Breast epithelium (tissue), 4 donors: ENCODE results near the gene TALDO1. TPM values are rescaled to one million over a fixed set of nuclear protein-coding genes. Genes with fewer than 3 reads are reported as not detected.

Experiments
- DNase-seq, 2 donors: peaks; one replicate each; pipeline ENCODE4 v3.0.0-alpha.2; 2019; ENCODE audit warnings: low spot score in 2 of 2
- H3K27ac ChIP-seq, 2 donors: fragments of 200-600 bp; sonication (generic) in 1 of 2; one replicate each; pipeline ENCODE4 v1.5.1; 2016 to 2019; ENCODE audit warnings: mild to moderate bottlenecking in 1 of 2
- H3K27me3 ChIP-seq, 2 donors: fragments of 200-600 bp; sonication (generic) in 1 of 2; one replicate each; pipeline versions ENCODE4 v1.5.1 to v1.6.0; 2017 to 2019; ENCODE audit warnings: control low read depth in 1 of 2, mild to moderate bottlenecking in 1 of 2
- H3K36me3 ChIP-seq: fragments of 200-600 bp; one replicate; pipeline ENCODE4 v1.5.1; 2019
- H3K4me1 ChIP-seq, 2 donors: fragments of 200-600 bp; sonication (generic); one replicate each; pipeline ENCODE4 v1.5.1; 2016 to 2019; ENCODE audit warnings: control low read depth in 1 of 2
- H3K4me3 ChIP-seq, 3 donors: fragments of 200-600 bp; sonication (generic); 1 replicate in 2 of 3; 2 replicates in 1 of 3; pipeline ENCODE4 v1.5.1; 2016 to 2019; ENCODE audit warnings: mild to moderate bottlenecking in 3 of 3, moderate library complexity in 2 of 3
- H3K9me3 ChIP-seq, 2 donors: fragments of 200-600 bp; sonication (generic) in 1 of 2; one replicate each; pipeline ENCODE4 v1.5.1; 2016 to 2019; ENCODE audit warnings: control low read depth in 1 of 2
- CTCF ChIP-seq, 3 donors: fragments of 450-650 bp; IDR thresholded peaks; one replicate each; pipeline ENCODE4 v1.5.1; 2016 to 2017; ENCODE audit warnings: antibody characterized with exemption in 3 of 3, mild to moderate bottlenecking in 3 of 3, moderate library complexity in 3 of 3
- POLR2A ChIP-seq: fragments of 450-650 bp; IDR thresholded peaks from one replicate; pipeline ENCODE4 v1.6.1; 2016; ENCODE audit warnings: antibody characterized with exemption, mild to moderate bottlenecking, moderate library complexity
- POLR2AphosphoS5 ChIP-seq, 3 donors: sonication (generic); formaldehyde crosslinking; IDR thresholded peaks; one replicate each; pipeline ENCODE4 v1.6.1; 2017; ENCODE audit warnings: antibody characterized with exemption in 3 of 3
- intact Hi-C: fragments of 100-400 bp; cut with DNase I; formaldehyde crosslinking; loops from one replicate; pipeline ENCODE4 v1.15.1; 2023; ENCODE audit warnings: low total_unique reads
- total RNA-seq, 3 donors: library from RNA; depleted of rRNA; stranded (reverse); fragments of >200 nt; gene quantifications; one replicate each; pipeline ENCODE4 v1.1.0, GENCODE V29; 2016

TALDO1 gene
- total RNA-seq, 3 donors from 2014 or later: 137 to 239 (median 141) TPM

GRCh38 chr11:791658-792534, 44.6 kb downstream of the TALDO1 start:
- H3K36me3 ChIP-seq: no peaks in the 10 kb centered on the region
- intact Hi-C loops: loop anchor here (1.0 kb wide), 1 partner anchor 24 kb away; no protein-coding TSS in a partner anchor
- peaks cover 9 to 10% of the 10 kb centered on the region in 2 donors for H3K4me1 ChIP-seq
- no peak for DNase-seq
- H3K4me3 ChIP-seq: no peak overlapping the region
- H3K27ac ChIP-seq: no peak overlapping the region
- no peak for TF ChIP-seq CTCF (IDR thresholded peaks at IDR 0.05)
- no peak for TF ChIP-seq POLR2A
- no peak for TF ChIP-seq POLR2AphosphoS5 (IDR thresholded peaks at IDR 0.05)
- H3K9me3 ChIP-seq: no peaks in the 10 kb centered on the region
- peaks cover 0 to 11% of the 10 kb centered on the region in 2 donors for H3K27me3 ChIP-seq

- intact Hi-C loops: no loop called here
- no peak for DNase-seq
- no peaks in the 10 kb centered on the region for H3K36me3 ChIP-seq
Measured at GRCh38 chr11:792535-792821, 45.2 kb downstream of the TALDO1 start.

GRCh38 chr11:792873-793272, 45.6 kb downstream of the TALDO1 start:
- Histone ChIP-seq H3K27me3 (peaks cover 0 to 11% of the 10 kb centered on the region in 2 donors), H3K36me3 (no peaks in the 10 kb centered on the region), H3K4me1 (peaks cover 10 to 14% of the 10 kb centered on the region in 2 donors), H3K9me3 (no peaks in the 10 kb centered on the region), H3K4me3 (no peak overlapping the region), H3K27ac (no peak overlapping the region)
- TF ChIP-seq POLR2AphosphoS5 (IDR thresholded peaks at IDR 0.05) (no peak), POLR2A (no peak), CTCF (IDR thresholded peaks at IDR 0.05) (no peak)
- DNase-seq: no peak
- intact Hi-C loops: no loop called here

More at GRCh38 chr11:792535-792821, 45.2 kb downstream of the TALDO1 start:
- TF ChIP-seq POLR2A: no peak
- TF ChIP-seq CTCF (IDR thresholded peaks at IDR 0.05): no peak
- Histone ChIP-seq H3K4me1 (peaks cover 10 to 14% of the 10 kb centered on the region in 2 donors), H3K27ac (no peak overlapping the region), H3K9me3 (no peaks in the 10 kb centered on the region), H3K4me3 (no peak overlapping the region), H3K27me3 (peaks cover 0 to 11% of the 10 kb centered on the region in 2 donors)

GRCh38 chr11:793556-793955, 46.3 kb downstream of the TALDO1 start:
- intact Hi-C loops: no loop called here
- TF ChIP-seq POLR2A (no peak), POLR2AphosphoS5 (IDR thresholded peaks at IDR 0.05) (no peak), CTCF (IDR thresholded peaks at IDR 0.05) (no peak)
- no peak for DNase-seq
- H3K27me3 ChIP-seq: peaks cover 0 to 11% of the 10 kb centered on the region in 2 donors
- H3K4me3 ChIP-seq: no peak overlapping the region
- H3K9me3 ChIP-seq: no peaks in the 10 kb centered on the region
- no peaks in the 10 kb centered on the region for H3K36me3 ChIP-seq
- H3K27ac ChIP-seq: no peak overlapping the region
- H3K4me1 ChIP-seq: peaks cover 10 to 14% of the 10 kb centered on the region in 2 donors

- H3K9me3 ChIP-seq: no peaks in the 10 kb centered on the region
- intact Hi-C loops: no loop called here
- H3K27ac ChIP-seq: no peak overlapping the region
- peaks cover 0 to 8% of the 10 kb centered on the region in 2 donors for H3K27me3 ChIP-seq
- no peak for TF ChIP-seq POLR2AphosphoS5 (IDR thresholded peaks at IDR 0.05)
- no peak for TF ChIP-seq CTCF (IDR thresholded peaks at IDR 0.05)
- TF ChIP-seq POLR2A: no peak
- peaks cover 10 to 14% of the 10 kb centered on the region in 2 donors for H3K4me1 ChIP-seq
- DNase-seq: no peak
- H3K36me3 ChIP-seq: no peaks in the 10 kb centered on the region
- no peak overlapping the region for H3K4me3 ChIP-seq
Measured at GRCh38 chr11:794013-794765, 46.9 kb downstream of the TALDO1 start.
